Nephron progenitor cell (in vitro differentiated cells): ENCODE results near the gene RAB1A.

Experiments used
- DNase-seq: peaks from one replicate; pipeline ENCODE4 v3.0.0; 2021
- H3K27ac Mint-ChIP-seq: 2 replicates; pipeline ENCODE4 v1.8.0; 2021; ENCODE audit warnings: mild to moderate bottlenecking, moderate library complexity, mixed read lengths
- H3K27me3 Mint-ChIP-seq: 2 replicates; pipeline ENCODE4 v1.8.0; 2021; ENCODE audit warnings: mild to moderate bottlenecking, low read depth, mixed read lengths; ENCODE audit not compliant: poor library complexity
- H3K36me3 Mint-ChIP-seq: 2 replicates; pipeline ENCODE4 v1.8.0; 2021; ENCODE audit warnings: low read depth, mixed read lengths
- H3K4me1 Mint-ChIP-seq: 2 replicates; pipeline ENCODE4 v1.8.0; 2021; ENCODE audit warnings: mixed read lengths
- H3K4me3 Mint-ChIP-seq: 2 replicates; pipeline ENCODE4 v1.8.0; 2021; ENCODE audit warnings: mild to moderate bottlenecking, moderate library complexity, mixed read lengths
- H3K9me3 Mint-ChIP-seq: 2 replicates; pipeline ENCODE4 v1.8.0; 2021; ENCODE audit warnings: mild to moderate bottlenecking, moderate library complexity, mixed read lengths
- TF ChIP-seq, protein P1 (sequence below): fragments of 200-600 bp; sonication (generic); IDR thresholded peaks from 2 replicates; pipeline ENCODE4 v1.5.0; 2021; ENCODE audit warnings: antibody characterized with exemption

RAB1A gene

DNA sequence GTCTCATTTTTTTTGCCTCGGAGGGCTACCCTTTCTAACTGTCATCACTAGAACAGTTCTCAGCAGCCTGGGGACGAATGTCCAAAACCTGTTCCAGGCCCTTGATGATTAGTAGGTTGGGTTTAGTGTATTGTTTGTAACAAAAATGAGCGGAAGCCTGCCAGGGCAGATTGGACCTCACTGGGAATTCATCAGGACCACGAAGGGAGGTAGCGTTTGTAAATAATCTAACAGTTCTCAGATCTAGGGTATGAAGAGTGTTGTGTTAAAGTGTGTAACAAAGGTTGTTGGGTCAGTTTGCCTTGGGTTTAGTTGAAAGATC lies 72.9 kb downstream of the RAB1A start:
- Mint-ChIP-seq H3K4me3 (peak overlapping the region; percentile 95), H3K27me3 (peaks cover 14% of the 10 kb centered on the region), H3K9me3 (peaks cover 1% of the 10 kb centered on the region), H3K27ac (peak overlapping the region; percentile 75), H3K36me3 (peaks cover 2% of the 10 kb centered on the region), H3K4me1 (peaks cover 63% of the 10 kb centered on the region)
- DNase-seq, result no peak
- TF ChIP-seq, protein P1, sequence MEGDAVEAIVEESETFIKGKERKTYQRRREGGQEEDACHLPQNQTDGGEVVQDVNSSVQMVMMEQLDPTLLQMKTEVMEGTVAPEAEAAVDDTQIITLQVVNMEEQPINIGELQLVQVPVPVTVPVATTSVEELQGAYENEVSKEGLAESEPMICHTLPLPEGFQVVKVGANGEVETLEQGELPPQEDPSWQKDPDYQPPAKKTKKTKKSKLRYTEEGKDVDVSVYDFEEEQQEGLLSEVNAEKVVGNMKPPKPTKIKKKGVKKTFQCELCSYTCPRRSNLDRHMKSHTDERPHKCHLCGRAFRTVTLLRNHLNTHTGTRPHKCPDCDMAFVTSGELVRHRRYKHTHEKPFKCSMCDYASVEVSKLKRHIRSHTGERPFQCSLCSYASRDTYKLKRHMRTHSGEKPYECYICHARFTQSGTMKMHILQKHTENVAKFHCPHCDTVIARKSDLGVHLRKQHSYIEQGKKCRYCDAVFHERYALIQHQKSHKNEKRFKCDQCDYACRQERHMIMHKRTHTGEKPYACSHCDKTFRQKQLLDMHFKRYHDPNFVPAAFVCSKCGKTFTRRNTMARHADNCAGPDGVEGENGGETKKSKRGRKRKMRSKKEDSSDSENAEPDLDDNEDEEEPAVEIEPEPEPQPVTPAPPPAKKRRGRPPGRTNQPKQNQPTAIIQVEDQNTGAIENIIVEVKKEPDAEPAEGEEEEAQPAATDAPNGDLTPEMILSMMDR, result no peak

DNA sequence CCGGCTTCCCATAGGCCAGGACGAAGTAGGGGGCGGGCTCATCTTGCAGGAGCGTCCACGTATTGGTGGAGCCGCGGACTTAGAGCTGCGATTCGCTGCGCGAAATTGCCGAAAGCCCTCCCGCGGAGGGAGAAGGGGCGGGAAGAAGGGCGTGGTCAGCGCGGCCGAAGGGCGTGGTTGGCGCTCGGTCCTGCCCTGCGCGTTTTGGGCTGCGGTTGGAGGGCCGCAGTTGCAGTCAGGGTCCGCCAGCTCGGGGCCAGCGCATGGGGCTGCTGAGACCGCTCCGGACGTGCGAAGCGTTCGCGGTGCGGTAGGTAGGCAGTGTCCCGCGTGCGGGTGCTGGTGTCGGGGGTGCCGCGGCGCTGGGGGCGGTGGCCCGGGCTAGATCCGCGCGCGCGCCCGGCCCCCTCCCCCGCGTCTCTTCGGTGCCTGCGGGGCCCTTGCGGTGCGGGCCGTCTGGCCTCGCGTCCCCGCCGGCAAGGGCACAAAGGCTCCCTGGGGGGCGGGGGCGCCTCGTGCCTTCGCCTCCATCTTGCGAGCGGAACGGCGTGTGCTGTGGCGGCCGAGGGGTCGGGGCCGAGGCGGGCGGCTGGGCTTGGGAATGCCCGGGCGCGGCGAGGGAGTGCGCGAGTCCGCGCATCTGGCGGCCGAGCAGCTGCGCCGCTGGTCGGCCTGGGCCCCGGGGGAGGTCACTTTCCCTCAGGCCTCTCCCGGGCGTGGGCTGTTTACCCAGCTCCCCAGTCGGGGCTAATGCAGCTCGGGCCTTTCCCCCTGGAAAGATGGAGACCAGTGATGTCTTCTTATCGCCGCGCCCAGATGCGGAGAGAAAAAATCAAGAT lies 73.5 kb downstream of the RAB1A start, which contains the start of gene CEP68:
Gene CEP68 (plus strand): TSS at position 202 of the 839 bp plus-strand sequence. CDS start 13,029 bp downstream, outside the sequence.
- TF ChIP-seq, protein P1, result no peak
- Mint-ChIP-seq H3K9me3 (peaks cover 6% of the 10 kb centered on the region), H3K4me3 (peak within 1 kb of the TSS; percentile 95), H3K27me3 (peaks cover 14% of the 10 kb centered on the region), H3K36me3 (peaks cover 8% of the 10 kb centered on the region), H3K4me1 (peaks cover 58% of the 10 kb centered on the region), H3K27ac (peak within 1 kb of the TSS; percentile 75)
- peak; percentile 97 for DNase-seq

DNA sequence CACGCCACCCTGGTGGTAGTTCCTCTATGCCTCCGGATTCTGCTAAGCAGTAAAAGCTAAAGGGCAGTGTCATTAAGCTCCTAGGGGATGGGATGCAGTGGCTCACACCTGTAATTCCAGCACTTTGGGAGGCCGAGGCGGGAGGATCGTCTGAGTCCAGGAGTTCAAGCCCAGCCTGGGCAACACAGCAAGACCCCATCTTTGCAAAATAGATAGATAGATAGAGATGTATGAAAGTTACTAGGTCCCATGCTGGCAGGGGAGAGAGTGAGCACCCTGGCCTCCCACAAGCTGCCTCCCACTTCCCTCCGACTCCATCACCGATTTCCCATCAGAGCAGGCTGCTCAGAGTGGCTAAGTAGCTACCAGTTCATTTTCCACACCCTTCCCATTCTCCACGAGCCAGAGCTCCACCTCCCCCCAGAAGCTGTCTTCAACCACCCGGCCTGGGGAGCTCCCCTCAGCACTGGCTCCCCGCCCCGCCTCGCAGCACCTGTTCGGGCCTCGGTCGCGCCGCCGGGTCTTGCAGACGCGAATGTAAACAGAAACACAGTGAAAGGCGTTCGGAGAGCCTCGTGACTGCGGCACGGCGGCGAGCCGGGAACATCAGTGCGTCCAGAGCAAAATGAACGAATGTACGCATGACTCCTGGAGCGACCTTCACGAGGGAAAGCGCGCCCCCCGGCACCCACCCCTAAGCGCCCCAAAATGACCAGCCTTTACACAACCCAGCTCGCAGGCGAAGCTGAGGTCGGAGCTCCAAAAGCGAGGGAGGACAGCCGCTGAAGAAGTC lies 74.3 kb downstream of the RAB1A start:
- no peak overlapping the region for H3K27ac Mint-ChIP-seq

DNA sequence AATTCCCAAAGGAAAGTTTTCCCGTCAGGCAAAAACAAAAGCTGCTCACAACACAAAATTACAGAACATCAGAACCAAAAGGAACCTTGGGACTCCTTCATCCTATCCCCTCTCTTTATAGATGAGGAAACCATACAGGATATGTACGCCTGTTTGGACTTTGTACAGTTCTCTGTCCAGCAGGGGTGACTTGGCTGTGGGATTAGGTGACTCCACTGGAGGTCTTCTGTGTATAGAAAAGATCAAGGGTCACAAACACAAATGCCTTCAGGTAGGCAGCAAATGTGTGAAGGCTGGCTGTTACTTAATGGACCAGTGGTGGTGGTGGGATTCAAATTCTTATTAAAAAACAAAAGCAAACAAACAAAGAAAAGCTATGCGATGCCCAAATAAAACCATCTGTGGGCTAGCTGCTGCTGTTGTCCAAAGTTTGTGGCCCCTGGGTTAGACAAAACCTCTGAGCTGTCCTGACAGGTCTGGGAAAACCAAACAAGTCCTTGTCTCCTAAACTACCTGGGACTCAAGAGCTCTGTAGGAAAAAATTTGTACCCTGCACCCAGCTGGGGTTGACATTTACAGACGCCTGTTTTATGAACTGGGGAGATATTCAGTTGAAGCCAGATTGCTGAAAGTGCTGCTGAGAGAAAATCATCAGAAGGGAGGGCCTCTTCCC lies 75.0 kb downstream of the RAB1A start:
- Mint-ChIP-seq H3K27ac (no peak overlapping the region), H3K9me3 (peaks cover 8% of the 10 kb centered on the region), H3K4me3 (peak overlapping the region; percentile 92), H3K27me3 (peaks cover 14% of the 10 kb centered on the region), H3K4me1 (peaks cover 45% of the 10 kb centered on the region), H3K36me3 (peaks cover 16% of the 10 kb centered on the region)
- DNase-seq, result no peak
- TF ChIP-seq, protein P1, result no peak

More for the DNA sequence above, 74.3 kb downstream of the RAB1A start:
- peaks cover 14% of the 10 kb centered on the region for H3K27me3 Mint-ChIP-seq
- H3K4me3 Mint-ChIP-seq, result peak overlapping the region; percentile 92
- H3K4me1 Mint-ChIP-seq, result peaks cover 52% of the 10 kb centered on the region
- H3K36me3 Mint-ChIP-seq, result peaks cover 16% of the 10 kb centered on the region
- TF ChIP-seq, protein P1, result no peak
- DNase-seq, result peak; percentile 63
- H3K9me3 Mint-ChIP-seq, result peaks cover 8% of the 10 kb centered on the region

DNA sequence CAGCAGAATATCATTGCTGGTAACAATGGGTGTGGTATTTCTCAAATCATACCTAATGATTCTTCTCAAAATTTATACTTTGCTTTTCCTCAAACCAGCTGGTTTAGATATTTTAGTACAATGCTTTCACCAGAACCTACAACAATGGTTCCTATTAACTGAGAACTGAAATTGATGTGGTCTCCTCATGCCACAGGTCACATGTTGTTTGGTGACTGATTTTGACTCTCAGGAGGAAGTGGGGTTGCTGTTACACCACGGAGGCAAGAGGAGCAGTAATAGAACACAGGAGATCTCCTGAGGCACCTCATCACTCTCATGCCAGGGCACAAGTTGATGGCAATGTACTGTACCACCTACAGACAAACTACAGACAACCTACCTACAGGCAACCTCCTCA lies 76.7 kb downstream of the RAB1A start:
- Mint-ChIP-seq H3K27me3 (peaks cover 14% of the 10 kb centered on the region), H3K9me3 (peaks cover 17% of the 10 kb centered on the region), H3K27ac (no peak overlapping the region), H3K4me3 (no peak overlapping the region), H3K4me1 (peaks cover 28% of the 10 kb centered on the region), H3K36me3 (peaks cover 26% of the 10 kb centered on the region)
- TF ChIP-seq, protein P1, result no peak
- no peak for DNase-seq
